Ishikawa (cell line): ENCODE data around the gene ARIH1.

Source experiments
- CEBPB ChIP-seq: IDR thresholded peaks from 2 replicates; pipeline ENCODE4 v1.6.1; 2012
- CREB1 ChIP-seq: IDR thresholded peaks from 2 replicates; pipeline ENCODE4 v1.6.1; 2012; ENCODE audit warnings: low read depth
- EGR1 ChIP-seq: IDR thresholded peaks from 2 replicates; pipeline ENCODE4 v1.6.1; 2012
- EP300 ChIP-seq: IDR thresholded peaks from 2 replicates; pipeline ENCODE4 v1.6.1; 2012; ENCODE audit warnings: borderline replicate concordance
- FOXM1 ChIP-seq: IDR thresholded peaks from 2 replicates; pipeline ENCODE4 v1.6.1; 2012; ENCODE audit warnings: low read depth, borderline replicate concordance
- MAX ChIP-seq: IDR thresholded peaks from 2 replicates; pipeline ENCODE4 v1.6.1; 2012
- RAD21 ChIP-seq: IDR thresholded peaks from 2 replicates; pipeline ENCODE4 v1.6.1; 2012; ENCODE audit warnings: low read depth
- TAF1 ChIP-seq: IDR thresholded peaks from 2 replicates; pipeline ENCODE4 v1.6.1; 2012; ENCODE audit warnings: low read depth, mild to moderate bottlenecking
- TCF12 ChIP-seq: IDR thresholded peaks from 2 replicates; pipeline ENCODE4 v1.6.1; 2012; ENCODE audit warnings: low read depth
- TEAD4 ChIP-seq: IDR thresholded peaks from 2 replicates; pipeline ENCODE4 v1.6.1; 2012
- YY1 ChIP-seq: IDR thresholded peaks from 2 replicates; pipeline ENCODE4 v1.6.1; 2012; ENCODE audit warnings: low read depth
- ZBTB7A ChIP-seq: IDR thresholded peaks from 2 replicates; pipeline ENCODE4 v1.6.1; 2012; ENCODE audit warnings: low read depth
- TF ChIP-seq, protein P1 (sequence below): IDR thresholded peaks from 2 replicates; pipeline ENCODE4 v1.6.1; 2012; ENCODE audit warnings: low read depth, mild to moderate bottlenecking

- TF ChIP-seq RAD21, result no peak
- TF ChIP-seq FOXM1, result no peak
- TF ChIP-seq MAX, result no peak
- no peak for TF ChIP-seq TEAD4
- no peak for TF ChIP-seq EGR1
- no peak for TF ChIP-seq CREB1
- no peak for TF ChIP-seq TAF1
- no peak for TF ChIP-seq CEBPB
- TF ChIP-seq, protein P1, sequence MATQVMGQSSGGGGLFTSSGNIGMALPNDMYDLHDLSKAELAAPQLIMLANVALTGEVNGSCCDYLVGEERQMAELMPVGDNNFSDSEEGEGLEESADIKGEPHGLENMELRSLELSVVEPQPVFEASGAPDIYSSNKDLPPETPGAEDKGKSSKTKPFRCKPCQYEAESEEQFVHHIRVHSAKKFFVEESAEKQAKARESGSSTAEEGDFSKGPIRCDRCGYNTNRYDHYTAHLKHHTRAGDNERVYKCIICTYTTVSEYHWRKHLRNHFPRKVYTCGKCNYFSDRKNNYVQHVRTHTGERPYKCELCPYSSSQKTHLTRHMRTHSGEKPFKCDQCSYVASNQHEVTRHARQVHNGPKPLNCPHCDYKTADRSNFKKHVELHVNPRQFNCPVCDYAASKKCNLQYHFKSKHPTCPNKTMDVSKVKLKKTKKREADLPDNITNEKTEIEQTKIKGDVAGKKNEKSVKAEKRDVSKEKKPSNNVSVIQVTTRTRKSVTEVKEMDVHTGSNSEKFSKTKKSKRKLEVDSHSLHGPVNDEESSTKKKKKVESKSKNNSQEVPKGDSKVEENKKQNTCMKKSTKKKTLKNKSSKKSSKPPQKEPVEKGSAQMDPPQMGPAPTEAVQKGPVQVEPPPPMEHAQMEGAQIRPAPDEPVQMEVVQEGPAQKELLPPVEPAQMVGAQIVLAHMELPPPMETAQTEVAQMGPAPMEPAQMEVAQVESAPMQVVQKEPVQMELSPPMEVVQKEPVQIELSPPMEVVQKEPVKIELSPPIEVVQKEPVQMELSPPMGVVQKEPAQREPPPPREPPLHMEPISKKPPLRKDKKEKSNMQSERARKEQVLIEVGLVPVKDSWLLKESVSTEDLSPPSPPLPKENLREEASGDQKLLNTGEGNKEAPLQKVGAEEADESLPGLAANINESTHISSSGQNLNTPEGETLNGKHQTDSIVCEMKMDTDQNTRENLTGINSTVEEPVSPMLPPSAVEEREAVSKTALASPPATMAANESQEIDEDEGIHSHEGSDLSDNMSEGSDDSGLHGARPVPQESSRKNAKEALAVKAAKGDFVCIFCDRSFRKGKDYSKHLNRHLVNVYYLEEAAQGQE, result no peak
- no peak for TF ChIP-seq YY1
- TF ChIP-seq EP300, result no peak
- no peak for TF ChIP-seq ZBTB7A
- TF ChIP-seq TCF12, result no peak
Observed at GRCh38 chr15:72562878-72563277, 88.7 kb downstream of the ARIH1 start.
